ENCODE measurements around the gene GRIN1. TPM values are rescaled to one million over a fixed set of nuclear protein-coding genes. Genes with fewer than 3 reads are reported as not detected.
A peak's percentile ranks its signal among the peaks of the same experiment; 100 is the strongest.

GRIN1 gene
- total RNA-seq, 2 donors from 2014 or later = 0.46 to 0.47 TPM

GRCh38 chr9:137180491-137180890, 41.5 kb downstream of the GRIN1 start:
- no peak for DNase-seq
- ATAC-seq = no peak
- intact Hi-C loops (cut with DNase I, micrococcal nuclease) = no loop called here

- no peak for DNase-seq
- ATAC-seq = no peak
- intact Hi-C loops (cut with DNase I, micrococcal nuclease) = no loop called here
These were observed 42.7 kb downstream of the GRIN1 start for GRCh38 chr9:137181680-137182079.

GRCh38 chr9:137182836-137183235, 43.9 kb downstream of the GRIN1 start:
- intact Hi-C loops (cut with DNase I, micrococcal nuclease) = no loop called here
- DNase-seq (no peak), ATAC-seq (no peak)

DNA sequence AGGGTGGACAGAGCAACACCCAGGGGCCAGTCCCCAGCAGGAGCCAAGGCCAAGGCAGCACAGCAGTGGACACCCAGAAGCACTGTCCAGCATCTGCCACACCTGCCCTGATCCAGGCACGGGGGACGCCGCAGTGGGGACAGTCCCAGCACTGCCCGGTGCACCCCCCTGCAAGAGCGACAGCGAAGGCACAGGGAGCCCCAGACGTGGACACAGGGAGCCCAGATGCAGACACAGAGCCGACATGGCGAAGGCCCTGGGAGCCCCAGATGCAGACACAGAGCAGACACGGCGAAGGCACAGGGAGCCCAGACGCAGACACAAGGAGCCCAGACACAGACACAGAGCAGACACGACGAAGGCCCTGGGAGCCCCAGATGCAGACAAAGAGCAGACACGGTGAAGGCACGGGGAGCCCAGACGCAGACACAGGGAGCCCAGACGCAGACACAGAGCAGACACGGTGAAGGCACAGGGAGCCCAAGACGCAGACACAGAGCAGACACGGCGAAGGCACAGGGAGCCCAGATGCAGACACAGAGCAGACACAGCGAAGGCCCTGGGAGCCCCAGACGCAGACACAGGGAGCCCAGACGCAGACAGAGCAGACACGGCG, 45.1 kb downstream of the GRIN1 start:
- no peak for ATAC-seq
- intact Hi-C loops (cut with DNase I, micrococcal nuclease) = no loop called here
- DNase-seq = no peak

GRCh38 chr9:137184881-137185660, 46.1 kb downstream of the GRIN1 start:
- intact Hi-C loops (cut with DNase I, micrococcal nuclease) = no loop called here
- ATAC-seq (no peak), DNase-seq (peak in 1 of 2 donors; percentile 6)

- ATAC-seq (no peak), DNase-seq (peak in 1 of 2 donors; percentile 5)
- intact Hi-C loops (cut with DNase I, micrococcal nuclease) = no loop called here
These were observed 47.0 kb downstream of the GRIN1 start for GRCh38 chr9:137185921-137186320.

DNA sequence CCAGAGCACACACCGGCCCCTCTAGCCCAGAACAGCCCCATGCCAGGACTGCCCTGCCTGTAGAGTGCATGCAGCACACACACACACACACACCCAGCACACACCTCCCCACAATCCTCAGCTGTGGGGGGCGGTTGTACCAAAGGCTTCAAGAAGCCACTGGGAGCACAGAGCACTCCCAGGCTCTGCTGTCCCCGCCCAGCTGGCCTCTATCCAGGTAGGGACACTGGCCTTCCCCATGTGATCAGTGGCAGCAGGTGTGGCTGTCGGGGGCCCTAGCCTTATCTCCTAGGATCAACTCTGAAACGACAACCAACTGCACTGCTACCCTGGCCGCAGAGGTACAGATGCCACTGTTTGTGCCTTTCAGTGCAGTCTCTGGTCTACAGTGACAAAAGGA, 47.4 kb downstream of the GRIN1 start:
- intact Hi-C loops (cut with DNase I, micrococcal nuclease) = no loop called here
- ATAC-seq = peak; percentile 12
- DNase-seq = peak in 1 of 2 donors; percentile 77

- intact Hi-C loops (cut with DNase I, micrococcal nuclease) = no loop called here
- no peak for ATAC-seq
These were observed 48.4 kb downstream of the GRIN1 start for GRCh38 chr9:137187386-137187785.

GRCh38 chr9:137188086-137188489, 49.1 kb downstream of the GRIN1 start:
- ATAC-seq = peak; percentile 2
- DNase-seq = no peak
- intact Hi-C loops (cut with DNase I, micrococcal nuclease) = no loop called here

More at GRCh38 chr9:137187386-137187785, 48.4 kb downstream of the GRIN1 start:
- DNase-seq = no peak

GRCh38 chr9:137188490-137189296, 49.7 kb downstream of the GRIN1 start, which contains the start of the genes ANAPC2 and SSNA1:
Gene ANAPC2 (minus strand): TSS chr9:137188560. CDS start chr9:137188532, 28 bp downstream.
Gene SSNA1 (plus strand): TSS chr9:137188676. CDS start chr9:137188727, 51 bp downstream.
- DNase-seq (peak; percentile 91 to 95), ATAC-seq (peak; percentile 78)
- intact Hi-C loops (cut with DNase I, micrococcal nuclease) = no loop called here

DNA sequence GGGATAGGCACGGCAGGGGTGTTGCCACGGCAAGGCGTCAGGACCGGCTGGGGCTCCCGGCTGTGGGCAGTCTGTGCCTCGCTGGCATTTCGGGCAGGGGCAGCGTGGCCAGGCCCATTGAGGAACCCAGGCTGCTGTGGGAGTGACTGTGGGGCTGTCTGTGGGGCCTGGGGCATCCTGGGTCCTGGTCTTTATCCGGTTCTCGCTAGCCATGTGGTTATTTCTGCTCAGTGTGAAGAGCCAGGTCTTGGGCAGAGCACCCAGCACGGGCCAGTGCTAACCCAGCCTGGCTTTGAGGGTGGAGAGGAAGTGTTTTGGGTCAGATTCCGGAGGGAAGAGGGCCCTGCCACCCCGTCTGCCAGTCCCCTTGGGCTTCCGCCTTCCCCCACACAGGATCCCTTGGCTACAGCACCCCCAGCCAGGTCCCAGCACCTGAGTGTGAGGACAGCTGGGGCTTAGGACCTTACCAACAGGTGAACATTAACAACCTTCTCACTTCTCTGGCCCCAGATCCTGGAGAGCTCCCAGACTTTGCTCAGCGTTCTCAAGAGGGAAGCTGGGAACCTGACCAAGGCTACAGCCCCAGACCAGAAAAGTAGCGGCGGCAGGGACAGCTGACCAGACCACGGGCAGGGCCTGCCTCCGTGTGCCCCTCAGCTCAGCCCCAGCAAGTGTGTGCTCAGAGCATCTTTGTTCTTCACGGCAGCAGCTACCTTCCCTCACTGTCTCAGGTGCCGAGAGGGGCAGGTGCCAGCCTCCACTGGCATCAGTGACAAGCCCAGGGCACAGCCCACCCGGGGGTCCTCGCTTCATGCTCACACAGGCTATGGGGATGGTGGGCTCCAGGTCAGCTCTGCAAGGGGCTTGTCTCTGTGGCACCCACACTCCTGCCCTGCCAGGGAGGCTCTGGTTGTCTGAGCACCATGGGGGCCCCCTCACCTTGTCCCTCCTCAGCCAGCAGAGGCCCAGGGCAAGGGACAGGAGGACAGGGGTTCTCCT, 50.6 kb downstream of the GRIN1 start:
- DNase-seq (peak in 1 of 2 donors; percentile 11), ATAC-seq (peak; percentile 1)
- intact Hi-C loops (cut with DNase I, micrococcal nuclease) = loop anchor here in 1 of 2 donors (5.0 kb wide), 1 partner anchor 47 kb away; no protein-coding TSS in a partner anchor

DNA sequence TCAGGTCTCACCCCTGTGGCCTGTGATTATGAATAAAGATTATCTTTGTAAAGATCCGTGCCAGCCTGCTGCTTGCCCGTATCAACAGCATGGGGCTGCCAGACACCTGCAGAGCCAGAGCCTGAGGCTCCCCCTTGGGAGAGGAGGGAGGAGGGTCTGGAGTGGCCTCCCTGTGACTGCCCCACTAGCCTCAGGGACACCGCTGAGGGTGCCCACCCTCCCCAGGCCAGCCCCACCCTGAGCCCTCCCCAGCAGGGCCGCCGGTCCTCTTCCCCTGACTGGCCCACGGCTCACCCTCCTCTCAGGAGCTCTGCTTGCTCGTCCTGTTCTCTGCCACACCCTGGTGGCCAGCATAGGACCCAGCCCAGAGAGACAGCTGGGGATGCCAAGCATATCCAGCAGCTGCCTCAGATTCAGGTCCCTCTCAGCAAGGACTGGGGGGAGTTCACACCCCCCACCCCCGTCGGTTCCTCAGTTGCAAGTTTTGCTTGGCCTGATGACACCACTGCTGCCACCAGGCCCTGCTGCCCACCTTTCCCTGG, 51.4 kb downstream of the GRIN1 start:
- peak in 1 of 2 donors; percentile 32 for DNase-seq
- no peak for ATAC-seq
- intact Hi-C loops (cut with DNase I, micrococcal nuclease) = loop anchor here in 1 of 2 donors (5.0 kb wide), 1 partner anchor 48 kb away; no protein-coding TSS in a partner anchor

- intact Hi-C loops (cut with DNase I, micrococcal nuclease) = loop anchor here in 1 of 2 donors (5.0 kb wide), 1 partner anchor 49 kb away; no protein-coding TSS in a partner anchor
- ATAC-seq = no peak
- DNase-seq = peak in 1 of 2 donors; percentile 9
These were observed 52.3 kb downstream of the GRIN1 start for GRCh38 chr9:137191245-137191644.

DNA sequence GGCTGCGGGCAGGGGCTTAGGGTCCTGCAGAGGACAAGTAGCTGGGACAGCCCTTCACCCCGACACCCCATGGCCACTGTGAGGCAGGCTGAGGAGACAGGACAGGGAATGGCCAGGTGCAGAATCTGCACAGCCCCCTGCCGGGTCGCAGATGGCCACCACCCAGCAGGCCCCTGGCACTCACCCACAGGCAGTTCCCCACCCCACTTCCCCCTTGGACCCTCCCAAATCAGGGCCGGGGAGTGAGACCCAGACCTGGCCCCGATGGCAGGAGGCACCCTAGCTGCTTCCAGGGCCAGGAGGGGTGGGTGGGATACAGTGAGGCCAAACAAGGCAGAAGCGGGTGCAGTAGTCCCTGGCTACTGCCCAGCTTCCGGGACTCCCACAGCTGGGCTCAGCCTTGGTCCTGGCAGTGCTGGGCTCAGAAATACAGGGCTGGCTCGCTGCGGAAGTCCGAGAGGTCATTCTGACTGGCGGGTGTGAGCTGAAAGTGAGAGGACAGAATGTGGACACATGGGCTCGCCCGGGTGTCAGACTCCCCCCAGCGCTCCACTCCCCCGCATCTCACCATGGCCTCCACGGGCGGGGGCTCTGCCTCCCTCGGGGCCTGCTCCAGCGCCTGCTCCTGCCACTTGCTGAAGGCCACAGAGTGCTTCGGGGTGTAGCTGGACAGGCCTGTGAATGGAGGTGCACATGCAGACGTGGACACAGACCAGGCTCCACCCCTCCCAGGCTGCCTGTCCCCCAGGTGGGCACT, 52.9 kb downstream of the GRIN1 start:
- ATAC-seq = no peak
- intact Hi-C loops (cut with DNase I, micrococcal nuclease) = loop anchor here in 1 of 2 donors (5.0 kb wide), 1 partner anchor 50 kb away; no protein-coding TSS in a partner anchor
- DNase-seq = peak in 1 of 2 donors; percentile 12

DNA sequence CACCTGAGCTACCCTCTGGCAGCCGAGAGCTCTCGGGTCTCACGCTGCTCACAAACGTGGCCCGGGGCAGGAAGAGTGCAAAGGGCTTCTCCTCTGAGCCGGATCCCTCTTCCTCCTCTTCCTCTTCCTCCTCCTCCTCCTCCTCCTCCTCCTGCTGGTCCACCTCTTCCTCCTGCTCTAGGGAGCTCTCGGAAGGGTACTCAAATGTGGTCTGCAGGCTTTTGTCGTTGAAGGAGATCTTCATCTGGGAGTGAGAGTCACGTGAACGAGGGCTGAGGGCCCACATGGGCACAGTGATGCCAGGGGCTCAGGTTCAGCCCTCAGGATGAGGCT, 53.5 kb downstream of the GRIN1 start:
- intact Hi-C loops (cut with DNase I, micrococcal nuclease) = loop anchor here in 1 of 2 donors (5.0 kb wide), 1 partner anchor 50 kb away; no protein-coding TSS in a partner anchor
- no peak for ATAC-seq
- DNase-seq = no peak

DNA sequence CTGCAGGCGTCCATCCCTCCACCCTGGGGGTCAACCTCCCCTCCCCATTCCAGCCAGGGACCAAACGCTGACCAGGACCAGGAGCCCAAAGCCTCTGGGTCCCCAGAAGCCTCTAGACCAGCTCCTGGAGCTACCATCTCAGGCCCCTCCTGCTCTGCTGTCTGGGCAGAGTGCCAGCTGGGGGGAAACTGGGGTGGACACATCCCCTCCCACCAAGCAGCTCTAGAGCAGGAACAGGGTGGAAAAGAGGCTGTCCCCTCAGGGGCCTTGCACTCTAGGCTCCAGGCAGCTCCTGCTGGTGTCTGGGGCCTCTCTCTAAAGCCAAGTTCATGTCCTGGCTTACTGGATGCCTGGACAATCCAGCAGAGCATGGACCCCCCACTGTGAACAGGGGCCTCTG, 53.9 kb downstream of the GRIN1 start:
- intact Hi-C loops (cut with DNase I, micrococcal nuclease) = loop anchor here in 1 of 2 donors (5.0 kb wide), 1 partner anchor 51 kb away; no protein-coding TSS in a partner anchor
- ATAC-seq = no peak
- DNase-seq = peak in 1 of 2 donors; percentile 6

DNA sequence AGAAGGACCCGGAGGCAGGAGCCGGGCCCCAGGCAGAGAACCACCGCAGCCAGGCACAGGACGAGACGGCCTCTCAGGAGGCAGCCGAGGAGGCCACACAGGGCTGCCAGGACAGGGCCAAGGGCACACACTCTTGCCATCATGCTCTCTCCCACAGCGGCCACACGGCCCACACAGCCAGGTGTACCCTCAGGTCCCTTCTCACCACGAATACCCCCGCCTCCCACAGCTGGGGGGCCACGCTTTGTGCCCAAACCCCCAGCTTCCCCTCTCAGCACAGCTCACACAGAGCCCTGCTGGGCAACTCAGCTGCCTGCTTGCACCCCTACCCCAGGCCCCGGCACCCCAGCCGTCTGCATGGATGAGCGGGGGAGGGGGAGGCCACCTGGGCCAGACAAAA, 54.8 kb downstream of the GRIN1 start:
- DNase-seq = peak in 1 of 2 donors; percentile 18
- ATAC-seq = no peak
- intact Hi-C loops (cut with DNase I, micrococcal nuclease) = loop anchor here in 1 of 2 donors (5.0 kb wide), 1 partner anchor 51 kb away; no protein-coding TSS in a partner anchor
